HUES64 (cell line): ENCODE measurements around the gene SYTL3.

Source experiments
- H3K27ac ChIP-seq: 2 replicates; pipeline ENCODE4 v1.7.0; 2013; ENCODE audit warnings: low read depth, low read length, inconsistent platforms
- H3K27me3 ChIP-seq: 2 replicates; pipeline ENCODE4 v1.6.1; 2013; ENCODE audit warnings: mild to moderate bottlenecking, low read length; ENCODE audit not compliant: insufficient read depth
- H3K36me3 ChIP-seq: 2 replicates; pipeline ENCODE4 v1.6.1; 2013; ENCODE audit warnings: mild to moderate bottlenecking, low read length; ENCODE audit not compliant: insufficient read depth
- H3K4me1 ChIP-seq: 2 replicates; pipeline ENCODE4 v1.6.1; 2013; ENCODE audit warnings: mild to moderate bottlenecking, low read length, moderate library complexity; ENCODE audit not compliant: insufficient read depth
- H3K4me3 ChIP-seq: 2 replicates; pipeline ENCODE4 v1.5.1; 2013; ENCODE audit warnings: mild to moderate bottlenecking, low read length, moderate library complexity
- H3K9ac ChIP-seq: 2 replicates; pipeline ENCODE4 v1.6.1; 2013; ENCODE audit warnings: mild to moderate bottlenecking, low read depth, low read length
- H3K9me3 ChIP-seq: 2 replicates; pipeline ENCODE4 v1.6.1; 2013; ENCODE audit warnings: low read depth, low read length; ENCODE audit not compliant: insufficient read depth
- WGBS: fragments of 150-250, 120-280 bp; methylation state at CpG from one replicate; pipeline ENCODE4 v1.1.7; 2013; ENCODE audit warnings: missing lambda C conversion rate; 5-methylcytosine and 5-hydroxymethylcytosine counted together

Gene SYTL3

GRCh38 chr6:158761746-158762145, 111.9 kb downstream of the SYTL3 start:
- Histone ChIP-seq H3K27ac (no peak overlapping the region), H3K27me3 (no peaks in the 10 kb centered on the region), H3K4me3 (no peak overlapping the region), H3K9me3 (no peaks in the 10 kb centered on the region), H3K4me1 (peaks cover 14% of the 10 kb centered on the region), H3K9ac (no peak overlapping the region), H3K36me3 (peaks cover 25% of the 10 kb centered on the region)
- 90% methylated on average over 10 of the region's 10 CpGs for WGBS

DNA sequence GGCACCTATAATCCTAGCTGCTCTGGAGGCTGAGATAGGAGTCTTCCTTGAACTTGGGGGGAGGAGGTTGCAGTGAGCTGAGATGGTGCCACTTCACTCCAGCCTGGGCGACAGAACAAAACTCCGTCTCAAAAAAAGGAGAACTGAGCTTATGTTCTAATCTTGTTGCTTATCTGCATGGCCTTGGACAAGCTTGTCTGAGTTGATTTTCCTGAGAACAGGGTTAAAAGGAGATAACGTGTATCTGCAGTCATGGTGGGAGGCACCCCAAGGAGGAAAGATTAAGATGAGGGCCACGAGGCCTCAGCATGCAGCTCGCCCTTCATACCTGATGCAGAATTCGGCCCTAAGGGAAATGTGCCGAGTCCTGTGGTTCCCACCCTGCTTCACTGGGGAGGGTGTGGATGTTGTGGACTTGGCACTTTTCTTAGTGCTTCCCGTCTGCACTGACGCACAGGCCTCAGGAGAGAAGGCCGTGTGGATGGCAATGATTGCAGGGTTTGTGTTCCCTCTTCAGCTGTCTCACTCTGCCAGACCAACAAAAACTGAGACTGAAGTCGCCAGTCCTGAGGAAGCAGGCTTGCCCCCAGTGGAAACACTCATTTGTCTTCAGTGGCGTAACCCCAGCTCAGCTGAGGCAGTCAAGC, 113.1 kb downstream of the SYTL3 start:
- Histone ChIP-seq H3K27me3 (no peaks in the 10 kb centered on the region), H3K4me1 (peaks cover 9% of the 10 kb centered on the region), H3K9ac (no peak overlapping the region), H3K4me3 (no peak overlapping the region), H3K36me3 (peaks cover 37% of the 10 kb centered on the region), H3K27ac (peak overlapping the region; percentile 16; the same call in 1 of the 2 replicates), H3K9me3 (no peaks in the 10 kb centered on the region)
- 82% methylated on average over 12 of the region's 12 CpGs for WGBS

GRCh38 chr6:158763434-158764182, 113.8 kb downstream of the SYTL3 start:
- Histone ChIP-seq H3K9ac (no peak overlapping the region), H3K36me3 (peaks cover 44% of the 10 kb centered on the region), H3K27ac (no peak overlapping the region; the same call in 1 of the 2 replicates), H3K27me3 (no peaks in the 10 kb centered on the region), H3K9me3 (no peaks in the 10 kb centered on the region), H3K4me3 (no peak overlapping the region), H3K4me1 (peaks cover 8% of the 10 kb centered on the region)
- WGBS = 85% methylated on average over 10 of the region's 11 CpGs

DNA sequence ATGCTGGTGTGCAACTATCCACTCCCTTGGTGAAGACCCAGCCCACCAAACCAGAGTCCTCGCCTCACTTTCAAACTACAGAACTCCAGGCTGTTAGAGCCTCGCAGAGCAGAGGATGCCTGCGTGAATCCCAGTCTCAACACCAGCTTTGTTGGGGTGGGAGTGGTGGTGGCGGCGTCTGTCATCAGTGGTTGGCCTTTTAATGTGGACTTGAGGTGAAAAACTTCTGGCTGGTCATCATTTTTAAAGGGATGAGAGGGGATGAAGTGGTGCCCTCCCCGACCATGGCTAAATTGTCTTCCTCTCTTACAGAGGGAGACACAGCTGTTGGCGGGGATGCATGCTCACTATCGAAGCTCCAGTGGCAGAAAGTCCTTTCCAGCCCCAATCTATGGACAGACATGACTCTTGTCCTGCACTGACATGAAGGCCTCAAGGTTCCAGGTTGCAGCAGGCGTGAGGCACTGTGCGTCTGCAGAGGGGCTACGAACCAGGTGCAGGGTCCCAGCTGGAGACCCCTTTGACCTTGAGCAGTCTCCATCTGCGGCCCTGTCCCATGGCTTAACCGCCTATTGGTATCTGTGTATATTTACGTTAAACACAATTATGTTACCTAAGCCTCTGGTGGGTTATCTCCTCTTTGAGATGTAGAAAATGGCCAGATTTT, 114.5 kb downstream of the SYTL3 start:
- WGBS = 96% methylated on average over 14 of the region's 14 CpGs
- H3K4me1 ChIP-seq = peaks cover 6% of the 10 kb centered on the region
- H3K9me3 ChIP-seq = no peaks in the 10 kb centered on the region
- H3K9ac ChIP-seq = no peak overlapping the region
- H3K4me3 ChIP-seq = no peak overlapping the region
- peaks cover 51% of the 10 kb centered on the region for H3K36me3 ChIP-seq
- H3K27ac ChIP-seq = no peak overlapping the region; the same call in 1 of the 2 replicates
- H3K27me3 ChIP-seq = no peaks in the 10 kb centered on the region

GRCh38 chr6:158764926-158765325, 115.1 kb downstream of the SYTL3 start:
- Histone ChIP-seq H3K4me1 (peaks cover 6% of the 10 kb centered on the region), H3K9me3 (no peaks in the 10 kb centered on the region), H3K27me3 (no peaks in the 10 kb centered on the region), H3K27ac (no peak overlapping the region), H3K36me3 (peaks cover 57% of the 10 kb centered on the region), H3K4me3 (no peak overlapping the region), H3K9ac (no peak overlapping the region)
- 94% methylated on average over 9 of the region's 9 CpGs for WGBS

DNA sequence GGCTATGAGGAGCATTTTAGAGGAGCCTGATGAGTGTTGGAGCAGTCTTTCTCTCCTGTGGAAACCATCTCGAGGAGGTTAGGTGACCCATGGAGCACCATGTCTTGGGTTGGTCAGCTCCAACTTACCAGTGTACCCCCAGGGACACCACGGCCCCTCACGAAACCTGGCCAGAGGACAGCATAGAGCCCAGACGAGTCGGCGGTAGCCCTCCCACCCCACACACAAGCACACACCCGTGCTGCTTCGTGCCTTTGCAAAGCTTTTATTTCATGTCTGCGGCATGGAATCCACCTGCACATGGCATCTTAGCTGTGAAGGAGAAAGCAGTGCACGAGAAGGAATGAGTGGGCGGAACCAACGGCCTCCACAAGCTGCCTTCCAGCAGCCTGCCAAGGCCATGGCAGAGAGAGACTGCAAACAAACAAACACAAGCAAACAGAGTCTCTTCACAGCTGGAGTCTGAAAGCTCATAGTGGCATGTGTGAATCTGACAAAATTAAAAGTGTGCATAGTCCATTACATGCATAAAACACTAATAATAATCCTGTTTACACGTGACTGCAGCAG, 115.7 kb downstream of the SYTL3 start:
- peaks cover 64% of the 10 kb centered on the region for H3K36me3 ChIP-seq

DNA sequence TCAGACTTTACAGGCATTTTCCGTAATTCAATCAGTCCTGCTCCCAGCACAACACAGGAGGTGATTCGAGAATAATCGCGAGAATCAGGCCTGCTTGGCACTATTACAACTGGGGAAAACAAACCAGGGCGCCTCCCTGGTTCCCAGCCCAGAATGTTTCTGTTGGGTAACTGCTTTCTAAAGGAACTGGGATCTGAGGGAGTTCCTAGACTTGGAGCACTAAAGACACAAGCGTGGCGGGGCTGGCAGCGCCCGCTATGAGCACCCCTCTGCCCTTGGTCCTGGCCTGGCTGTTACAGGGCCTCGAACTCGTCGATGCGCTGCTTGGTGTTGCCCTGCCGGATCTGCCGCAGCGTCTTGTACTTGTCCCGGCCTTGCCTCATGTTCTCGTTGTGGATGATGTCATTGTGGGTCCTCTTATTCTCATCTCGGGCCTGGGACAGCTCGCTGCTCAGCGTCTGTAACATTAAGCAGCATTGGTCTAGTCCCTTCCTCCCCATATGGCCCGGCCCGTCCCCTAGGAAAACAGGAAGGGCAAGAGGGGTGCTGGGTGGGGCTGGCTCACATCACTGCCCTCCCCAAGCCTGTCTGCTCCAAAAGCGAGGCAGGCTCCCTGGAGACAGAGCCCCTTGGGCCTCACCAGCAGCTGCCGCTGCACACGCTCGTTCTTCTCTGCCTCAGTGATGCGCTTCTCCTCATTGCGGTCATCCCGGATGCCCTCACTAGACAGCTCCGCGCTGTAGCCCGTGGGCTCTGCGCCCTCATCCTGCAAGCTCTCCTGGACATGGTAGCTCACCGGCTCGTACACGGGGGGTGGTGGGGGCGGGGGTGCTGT, 117.0 kb downstream of the SYTL3 start:
- Histone ChIP-seq H3K9ac (no peak overlapping the region), H3K36me3 (peaks cover 76% of the 10 kb centered on the region), H3K27me3 (no peaks in the 10 kb centered on the region), H3K9me3 (no peaks in the 10 kb centered on the region), H3K4me3 (no peak overlapping the region), H3K27ac (no peak overlapping the region), H3K4me1 (no peaks in the 10 kb centered on the region)
- 95% methylated on average over 38 of the region's 38 CpGs for WGBS

More for the DNA sequence above, 115.7 kb downstream of the SYTL3 start:
- H3K9ac ChIP-seq = no peak overlapping the region
- H3K27ac ChIP-seq = no peak overlapping the region
- H3K4me1 ChIP-seq = peaks cover 5% of the 10 kb centered on the region
- H3K9me3 ChIP-seq = no peaks in the 10 kb centered on the region
- WGBS = 91% methylated on average over 13 of the region's 13 CpGs
- no peaks in the 10 kb centered on the region for H3K27me3 ChIP-seq
- H3K4me3 ChIP-seq = no peak overlapping the region

- H3K9ac ChIP-seq = no peak overlapping the region
- H3K9me3 ChIP-seq = no peaks in the 10 kb centered on the region
- WGBS = 91% methylated on average over 4 of the region's 6 CpGs
- no peak overlapping the region for H3K27ac ChIP-seq
- H3K36me3 ChIP-seq = peaks cover 85% of the 10 kb centered on the region
- H3K27me3 ChIP-seq = no peaks in the 10 kb centered on the region
- no peaks in the 10 kb centered on the region for H3K4me1 ChIP-seq
- no peak overlapping the region for H3K4me3 ChIP-seq
Observed at GRCh38 chr6:158767709-158768108, 117.9 kb downstream of the SYTL3 start.

- 96% methylated on average over 8 of the region's 8 CpGs for WGBS
- H3K4me3 ChIP-seq = no peak overlapping the region
- peak overlapping the region; percentile 30; the same call in 1 of the 2 replicates for H3K27ac ChIP-seq
- no peaks in the 10 kb centered on the region for H3K9me3 ChIP-seq
- no peaks in the 10 kb centered on the region for H3K27me3 ChIP-seq
- no peaks in the 10 kb centered on the region for H3K4me1 ChIP-seq
- peaks cover 92% of the 10 kb centered on the region for H3K36me3 ChIP-seq
- no peak overlapping the region for H3K9ac ChIP-seq
Observed at GRCh38 chr6:158768436-158768835, 118.6 kb downstream of the SYTL3 start.

GRCh38 chr6:158769234-158769770, 119.4 kb downstream of the SYTL3 start:
- peaks cover 100% of the 10 kb centered on the region for H3K36me3 ChIP-seq
- H3K27ac ChIP-seq = no peak overlapping the region
- no peaks in the 10 kb centered on the region for H3K9me3 ChIP-seq
- H3K4me3 ChIP-seq = no peak overlapping the region
- H3K9ac ChIP-seq = no peak overlapping the region
- 95% methylated on average over 13 of the region's 13 CpGs for WGBS
- H3K27me3 ChIP-seq = no peaks in the 10 kb centered on the region
- no peaks in the 10 kb centered on the region for H3K4me1 ChIP-seq
